Stimulated activated CD8-positive, alpha-beta memory T cell treated with anti-CD3 and anti-CD28 coated beads, Interleukin-15, amount 100 ng/mL, for 1 hour (primary cell): ENCODE measurements around the gene KISS1R.

ENCODE experiments used
- DNase-seq: peaks from one replicate; pipeline ENCODE4 v3.0.0-alpha.2; 2020; ENCODE audit warnings: low read depth

Gene KISS1R

DNA sequence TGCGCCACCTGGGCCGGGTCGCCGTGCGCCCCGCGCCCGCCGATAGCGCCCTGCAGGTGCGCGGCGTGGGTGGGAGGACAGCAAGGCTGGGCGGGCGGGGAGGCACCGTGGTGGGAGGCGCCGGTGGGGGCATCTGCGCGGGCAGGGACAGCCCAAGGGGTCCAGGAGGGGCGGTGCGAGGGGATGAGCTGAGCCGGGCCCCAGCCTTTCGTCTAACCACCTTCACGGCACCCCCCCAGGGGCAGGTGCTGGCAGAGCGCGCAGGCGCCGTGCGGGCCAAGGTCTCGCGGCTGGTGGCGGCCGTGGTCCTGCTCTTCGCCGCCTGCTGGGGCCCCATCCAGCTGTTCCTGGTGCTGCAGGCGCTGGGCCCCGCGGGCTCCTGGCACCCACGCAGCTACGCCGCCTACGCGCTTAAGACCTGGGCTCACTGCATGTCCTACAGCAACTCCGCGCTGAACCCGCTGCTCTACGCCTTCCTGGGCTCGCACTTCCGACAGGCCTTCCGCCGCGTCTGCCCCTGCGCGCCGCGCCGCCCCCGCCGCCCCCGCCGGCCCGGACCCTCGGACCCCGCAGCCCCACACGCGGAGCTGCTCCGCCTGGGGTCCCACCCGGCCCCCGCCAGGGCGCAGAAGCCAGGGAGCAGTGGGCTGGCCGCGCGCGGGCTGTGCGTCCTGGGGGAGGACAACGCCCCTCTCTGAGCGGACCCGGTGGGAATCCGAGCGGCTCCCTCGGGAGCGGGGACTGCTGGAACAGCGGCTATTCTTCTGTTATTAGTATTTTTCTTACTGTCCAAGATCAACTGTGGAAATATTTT lies 3.1 kb downstream of the KISS1R start:
- no peak for DNase-seq

DNA sequence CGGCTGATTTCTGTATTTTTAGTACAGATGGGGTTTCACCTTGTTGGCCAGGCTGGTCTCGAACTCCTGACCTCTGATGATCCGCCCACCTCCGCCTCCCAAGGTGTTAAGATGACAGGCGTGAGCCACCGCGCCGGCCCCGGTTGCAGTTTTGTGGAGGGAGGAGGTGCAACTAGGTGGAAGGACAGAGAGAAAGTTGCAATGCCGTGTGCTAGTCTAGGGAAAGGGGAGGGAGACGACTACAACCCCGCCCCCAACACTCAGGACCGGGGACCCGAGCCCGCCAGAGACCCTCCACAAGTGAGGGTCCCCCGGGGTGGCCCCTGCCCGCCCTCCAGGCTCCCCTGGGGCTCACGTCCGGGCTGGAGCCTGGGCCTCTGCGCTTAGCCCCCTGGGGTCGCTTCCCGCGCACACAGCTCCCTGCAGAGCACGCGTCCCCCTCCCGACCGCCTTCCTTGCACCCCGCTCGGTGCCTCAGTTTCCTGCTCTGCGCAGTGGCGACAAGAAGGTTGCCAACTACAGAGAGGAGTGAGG lies 7.5 kb downstream of the KISS1R start:
- no peak for DNase-seq

DNA sequence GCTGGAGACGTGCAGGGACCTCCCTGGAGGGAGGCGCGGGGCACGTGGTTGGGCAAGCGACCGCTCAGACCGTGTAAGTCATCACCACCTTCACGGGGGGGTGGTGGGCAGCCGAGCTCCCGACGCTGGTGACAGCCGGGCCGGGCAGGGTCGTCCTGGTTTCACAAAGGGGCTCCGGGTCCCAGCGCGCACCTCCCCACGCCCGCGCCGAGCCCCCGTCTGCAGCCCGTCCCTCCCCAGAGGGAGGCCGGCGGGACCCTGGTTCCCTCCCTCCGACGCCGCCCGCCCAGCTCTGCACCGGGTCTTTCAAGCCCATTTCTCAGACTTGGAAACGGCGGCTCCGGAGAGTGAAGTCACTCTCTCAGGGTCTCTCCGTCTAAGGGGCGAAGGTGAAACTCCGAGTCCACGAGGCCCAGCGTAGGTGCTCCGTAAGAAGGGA lies 8.0 kb downstream of the KISS1R start:
- no peak for DNase-seq

DNA sequence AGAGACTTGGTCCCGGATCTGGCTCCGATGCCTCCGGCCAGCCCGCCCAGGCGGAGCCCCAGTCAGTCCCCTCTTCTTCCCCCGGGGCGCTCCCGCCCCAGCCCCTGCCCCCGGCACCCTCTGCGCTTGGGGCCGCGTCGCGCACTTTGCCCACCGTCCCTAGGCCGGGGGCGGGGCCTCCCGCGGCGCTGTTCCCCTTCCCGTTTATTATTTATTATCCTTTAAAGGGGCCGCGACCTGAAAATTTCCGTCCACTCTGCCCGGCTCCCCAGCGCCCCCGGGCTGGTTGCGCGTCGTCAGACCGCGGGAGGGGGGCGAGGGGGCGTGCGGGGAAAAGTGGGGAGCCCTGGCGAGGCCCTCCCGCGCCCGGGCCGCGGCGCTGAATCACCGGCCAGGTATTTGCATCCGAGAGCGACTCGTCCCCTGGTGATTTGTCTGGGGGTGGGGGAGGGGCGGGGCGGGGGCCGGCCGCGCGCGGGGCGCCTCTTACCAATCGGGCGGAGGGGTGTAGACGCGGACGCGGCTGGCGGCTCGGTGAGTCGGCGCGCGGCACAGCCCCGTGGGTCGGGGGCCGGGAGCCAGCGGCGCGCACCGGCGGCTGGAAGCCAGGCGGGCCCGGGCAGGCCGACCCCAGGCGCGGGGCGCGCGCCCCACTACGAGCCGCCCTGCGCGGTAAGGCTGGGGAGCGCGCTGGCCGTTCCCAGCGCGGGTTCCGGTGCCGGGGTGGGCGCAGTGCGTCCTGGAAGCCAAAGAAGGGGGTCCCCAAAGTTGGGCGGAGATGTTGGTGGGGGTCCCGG lies 8.6 kb downstream of the KISS1R start, which contains the start of gene ARID3A:
Gene ARID3A (plus strand): TSS at position 510 of the 797 bp plus-strand sequence. CDS start 3,494 bp downstream, outside the sequence.
- no peak for DNase-seq

DNA sequence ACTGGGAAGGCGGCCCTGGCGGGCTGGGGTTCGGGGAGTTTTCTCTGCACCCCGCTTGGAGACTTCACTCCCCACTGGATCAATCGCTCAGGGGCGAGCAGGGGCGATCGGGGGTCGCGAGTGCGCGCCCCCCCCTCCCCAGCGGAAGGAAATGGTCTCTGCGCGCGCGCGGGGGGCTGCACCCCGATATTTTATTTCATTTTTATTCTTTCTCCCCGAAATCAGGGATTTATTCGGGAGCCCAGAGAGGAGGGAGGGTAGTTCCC lies 9.1 kb downstream of the KISS1R start:
- no peak for DNase-seq

DNA sequence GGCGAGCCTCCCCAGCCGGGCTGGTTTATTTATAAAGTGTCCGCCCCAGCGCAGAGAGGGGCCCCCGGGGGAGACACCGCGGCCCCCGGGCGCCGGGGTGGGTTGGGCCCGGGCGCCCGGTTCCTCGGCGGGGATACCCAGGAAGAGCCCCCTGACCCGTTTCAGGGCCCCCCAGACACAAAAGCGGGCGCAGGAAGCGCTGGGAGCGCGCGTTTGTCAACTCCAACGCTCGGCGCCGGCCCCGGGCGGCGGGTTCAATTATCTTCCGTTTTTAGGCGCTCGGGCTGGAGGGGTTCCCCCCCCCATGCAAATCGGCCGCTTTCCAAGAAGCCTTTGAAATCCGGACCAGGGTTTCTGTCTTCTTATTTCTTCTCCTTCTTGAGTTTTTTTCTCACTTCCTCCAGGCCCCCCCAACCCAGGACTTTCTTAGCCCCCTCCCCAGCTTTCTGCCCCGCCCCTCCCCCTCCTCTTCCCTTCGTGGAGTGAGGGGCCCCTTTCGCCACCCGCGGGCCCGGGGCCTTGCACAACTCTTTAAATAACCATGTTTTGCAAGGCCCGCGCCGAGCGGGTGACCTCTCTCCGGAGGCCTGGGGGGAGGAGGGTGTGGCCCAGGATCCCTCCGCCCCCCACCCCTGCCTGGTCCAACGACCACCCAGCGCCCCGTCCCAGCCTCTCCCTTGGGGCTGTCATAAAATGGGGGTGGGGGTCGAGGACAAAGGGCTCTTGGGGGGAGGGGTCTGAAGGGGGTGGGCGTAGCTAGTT lies 9.6 kb downstream of the KISS1R start:
- DNase-seq = no peak

DNA sequence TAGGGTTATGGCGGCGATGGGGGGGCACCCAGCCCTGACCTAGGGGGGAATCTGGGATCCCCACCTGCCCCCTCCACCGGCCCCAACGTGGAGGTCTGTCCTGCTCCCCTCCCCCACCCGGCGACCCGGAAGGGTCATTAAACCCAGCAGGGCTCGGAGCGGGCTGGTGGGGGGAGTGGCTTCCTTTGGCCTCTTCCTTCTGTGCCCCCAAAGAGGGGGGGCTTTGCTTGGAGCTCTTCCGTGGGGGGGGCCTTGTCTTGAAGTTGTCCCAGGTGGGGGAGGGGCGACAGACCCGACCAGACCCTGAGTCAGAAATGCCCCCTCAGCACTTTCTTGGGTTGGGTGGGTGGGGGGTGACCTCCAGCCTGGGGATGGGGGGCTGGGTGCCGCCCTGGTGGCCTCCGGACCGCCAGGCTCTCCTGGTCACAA lies 10.2 kb downstream of the KISS1R start:
- DNase-seq = no peak

DNA sequence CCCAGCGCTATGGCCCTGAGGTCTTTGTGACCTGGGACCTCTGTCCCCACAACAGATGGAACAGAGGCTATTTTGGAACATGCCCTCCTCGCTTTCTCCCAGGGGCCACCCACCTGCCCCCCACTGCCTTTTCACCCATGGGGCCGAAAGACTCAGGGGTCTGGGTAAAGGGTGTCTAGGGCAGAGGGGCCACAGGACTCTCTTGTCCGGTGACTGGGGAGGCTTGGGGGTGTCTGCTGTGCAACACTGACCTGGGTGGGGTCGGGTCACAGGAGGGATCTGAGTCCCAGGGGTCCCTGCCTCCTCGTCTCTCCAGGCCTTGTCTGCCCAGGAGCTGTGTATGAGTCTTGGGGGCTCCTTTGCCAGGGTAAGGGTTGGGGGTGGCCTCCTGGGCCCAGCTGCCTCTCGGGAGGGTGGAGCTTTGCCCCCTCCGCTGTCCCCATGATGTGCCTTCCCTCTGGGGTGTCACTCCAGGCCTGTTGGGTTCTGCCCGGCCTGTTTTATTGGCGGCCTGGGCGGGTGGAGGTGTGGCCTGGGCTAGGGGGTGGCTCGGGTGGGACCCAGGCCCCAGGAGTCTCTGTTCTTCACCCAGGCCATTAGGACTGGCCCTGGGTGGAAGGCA lies 10.8 kb downstream of the KISS1R start:
- no peak for DNase-seq

DNA sequence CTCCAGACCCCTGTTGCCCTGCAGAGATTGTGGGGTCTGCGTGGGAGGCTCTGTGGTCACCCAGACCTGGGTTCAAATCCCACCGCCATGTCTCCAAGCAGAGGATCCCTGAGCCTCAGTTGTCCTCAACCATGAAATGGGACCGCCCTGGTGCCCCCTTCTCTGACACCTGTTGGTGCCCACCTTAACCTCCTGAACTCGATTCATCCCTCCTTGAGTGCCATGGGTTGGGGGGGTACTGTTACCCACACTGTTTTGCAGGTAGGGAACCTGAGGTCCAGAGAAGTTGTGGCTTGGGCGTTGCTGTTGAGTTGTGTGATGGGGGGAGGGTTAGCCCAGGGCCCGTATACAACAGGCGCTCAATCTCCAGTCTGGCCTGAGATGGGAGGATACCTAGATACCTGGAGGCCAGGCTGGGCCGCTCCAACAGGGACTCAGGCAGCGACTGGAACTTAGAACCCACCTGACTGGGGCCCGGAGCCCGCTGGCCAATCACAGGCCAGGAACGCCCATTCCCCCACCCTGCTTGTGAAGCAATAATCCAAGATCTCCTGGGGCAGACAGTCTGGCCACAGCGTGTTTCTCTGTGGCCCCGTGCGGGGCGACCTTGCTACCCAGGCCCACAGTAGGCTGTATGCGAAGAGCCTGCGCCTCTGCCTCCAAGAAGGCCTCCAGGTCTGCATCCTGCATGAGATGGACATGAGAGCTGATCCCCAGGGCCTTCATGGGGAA lies 11.5 kb downstream of the KISS1R start:
- DNase-seq = no peak

DNA sequence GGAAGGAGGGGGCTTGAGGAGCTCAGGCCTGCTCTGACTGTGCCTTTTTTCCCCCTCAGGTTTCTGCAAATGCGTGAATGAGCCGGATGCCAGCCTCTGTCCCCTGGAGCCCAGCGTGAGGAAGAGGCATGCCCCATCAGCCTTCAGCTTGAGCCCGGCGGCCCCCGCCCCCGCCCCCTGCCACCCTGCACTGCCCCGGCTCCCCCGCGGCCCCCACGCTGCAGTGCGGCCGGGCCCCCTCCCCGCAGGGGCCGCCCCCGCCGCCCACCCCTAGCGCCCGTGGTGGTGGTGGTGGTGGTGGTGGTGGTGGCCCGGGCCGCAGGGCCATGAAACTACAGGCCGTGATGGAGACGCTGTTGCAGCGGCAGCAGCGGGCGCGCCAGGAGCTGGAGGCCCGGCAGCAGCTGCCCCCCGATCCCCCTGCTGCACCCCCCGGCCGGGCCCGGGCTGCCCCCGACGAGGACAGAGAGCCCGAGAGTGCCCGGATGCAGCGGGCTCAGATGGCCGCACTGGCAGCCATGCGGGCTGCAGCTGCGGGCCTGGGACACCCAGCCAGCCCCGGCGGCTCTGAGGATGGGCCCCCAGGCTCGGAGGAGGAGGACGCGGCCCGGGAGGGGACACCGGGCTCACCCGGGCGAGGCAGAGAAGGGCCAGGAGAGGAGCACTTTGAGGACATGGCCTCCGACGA lies 12.2 kb downstream of the KISS1R start:
- DNase-seq = no peak

DNA sequence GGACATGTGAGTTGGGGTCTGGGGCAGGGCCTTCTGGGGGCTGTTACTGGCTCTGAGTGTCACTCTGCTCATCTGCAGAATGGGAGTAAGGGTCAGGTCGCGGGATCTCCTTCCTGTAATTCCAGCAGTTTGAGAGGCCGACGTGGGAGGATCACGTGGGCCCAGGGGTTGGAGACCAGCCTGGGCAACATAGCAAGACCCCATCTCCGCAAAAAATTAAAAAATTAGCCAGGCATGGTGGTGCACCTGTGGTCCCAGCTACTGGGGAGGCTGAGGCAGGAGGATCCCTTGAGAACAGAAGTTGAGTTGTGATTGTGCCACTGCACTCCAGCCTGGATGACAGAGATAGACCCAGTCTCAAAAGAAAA lies 12.7 kb downstream of the KISS1R start:
- no peak for DNase-seq

DNA sequence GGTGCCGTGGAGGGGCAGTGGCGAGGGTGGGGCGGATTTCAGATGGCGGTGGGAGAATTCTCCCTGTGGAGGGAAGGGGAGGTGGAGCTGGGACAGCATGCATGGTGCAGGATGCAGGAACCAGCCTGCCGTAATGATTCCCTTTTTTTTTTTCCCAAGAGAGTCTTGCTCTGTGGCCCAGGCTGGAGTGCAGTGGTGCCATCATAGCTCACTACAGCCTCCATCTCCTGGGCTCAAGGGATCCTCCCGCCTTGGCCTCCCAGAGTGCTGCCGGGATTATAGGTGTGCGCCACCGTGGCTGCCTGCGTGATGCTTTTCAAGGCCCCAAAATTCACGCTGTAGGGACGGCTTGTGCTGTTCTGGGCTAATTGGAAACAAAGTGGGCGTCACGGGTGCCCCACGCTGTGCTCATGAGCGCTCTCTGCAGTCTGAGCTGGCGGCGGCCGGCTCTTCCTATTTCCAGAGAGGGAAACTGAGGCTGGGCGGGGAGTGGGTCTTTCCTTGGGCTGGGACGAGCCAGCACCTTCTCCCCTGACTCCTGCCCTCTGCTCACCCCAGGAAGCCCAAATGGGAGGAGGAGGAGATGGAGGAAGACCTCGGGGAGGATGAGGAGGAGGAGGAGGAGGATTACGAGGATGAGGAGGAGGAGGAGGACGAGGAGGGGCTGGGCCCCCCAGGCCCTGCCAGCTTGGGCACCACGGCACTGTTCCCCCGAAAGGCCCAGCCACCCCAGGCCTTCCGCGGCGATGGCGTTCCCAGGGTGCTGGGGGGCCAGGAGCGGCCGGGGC lies 14.9 kb downstream of the KISS1R start:
- no peak for DNase-seq

DNA sequence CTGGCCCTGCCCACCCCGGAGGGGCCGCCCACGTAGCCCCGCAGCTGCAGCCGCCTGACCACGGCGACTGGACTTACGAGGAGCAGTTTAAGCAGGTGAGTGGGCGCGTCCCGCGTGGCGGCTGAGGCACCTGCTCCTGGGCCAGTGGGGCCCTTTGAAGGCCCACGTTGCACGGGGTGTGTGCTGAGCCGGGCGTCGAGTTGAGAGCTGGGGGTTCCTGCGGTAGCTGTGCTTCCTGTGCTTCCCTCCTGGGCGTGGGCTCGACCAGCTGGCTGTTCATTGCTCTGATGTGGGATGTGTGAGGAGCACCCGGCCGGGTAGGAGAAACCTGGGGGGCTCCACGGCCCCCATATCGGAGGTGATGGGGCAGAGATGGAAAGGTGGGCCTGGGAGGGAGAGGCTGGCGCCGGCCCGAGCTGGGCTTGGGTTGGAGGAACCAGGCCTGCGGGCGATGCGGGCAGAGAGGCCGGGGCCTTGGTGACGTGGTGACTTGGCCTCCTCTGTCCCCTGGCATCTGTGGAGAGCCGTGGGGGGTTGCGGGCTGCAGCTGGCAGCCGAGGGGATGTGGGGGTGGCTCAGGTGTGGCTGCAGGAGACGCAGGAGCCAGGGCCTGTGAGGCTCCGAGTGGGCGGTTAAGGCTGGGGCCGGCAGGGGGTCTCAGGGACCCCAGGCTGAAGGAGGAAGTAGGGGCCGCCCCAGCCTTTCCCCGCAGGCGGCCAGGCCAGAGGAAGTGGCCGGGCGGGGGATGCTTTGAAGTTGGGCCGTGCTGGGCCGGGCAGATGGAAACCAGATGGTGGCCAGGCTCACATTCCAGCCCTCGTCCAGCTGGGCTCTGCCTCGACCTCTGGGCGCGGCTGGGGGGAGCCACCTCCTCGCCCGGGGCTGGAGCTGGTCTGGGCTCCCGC lies 15.8 kb downstream of the KISS1R start:
- no peak for DNase-seq

DNA sequence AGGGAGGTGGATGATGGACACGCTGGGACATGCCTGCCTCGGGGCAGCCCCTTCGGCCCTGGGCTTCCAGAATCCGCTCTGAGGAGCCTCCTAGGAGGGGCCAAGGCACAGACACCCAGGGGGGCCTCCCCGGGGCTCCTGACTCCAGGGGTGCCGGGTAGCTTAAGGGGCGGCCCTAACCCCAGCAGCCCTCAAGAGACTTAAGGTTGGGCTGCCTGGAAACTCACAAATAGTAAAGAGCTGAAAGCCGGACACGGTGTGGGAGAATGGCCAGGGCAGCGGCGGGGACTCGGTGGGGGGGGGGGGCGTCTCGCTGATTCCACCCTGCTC lies 16.4 kb downstream of the KISS1R start:
- no peak for DNase-seq

DNA sequence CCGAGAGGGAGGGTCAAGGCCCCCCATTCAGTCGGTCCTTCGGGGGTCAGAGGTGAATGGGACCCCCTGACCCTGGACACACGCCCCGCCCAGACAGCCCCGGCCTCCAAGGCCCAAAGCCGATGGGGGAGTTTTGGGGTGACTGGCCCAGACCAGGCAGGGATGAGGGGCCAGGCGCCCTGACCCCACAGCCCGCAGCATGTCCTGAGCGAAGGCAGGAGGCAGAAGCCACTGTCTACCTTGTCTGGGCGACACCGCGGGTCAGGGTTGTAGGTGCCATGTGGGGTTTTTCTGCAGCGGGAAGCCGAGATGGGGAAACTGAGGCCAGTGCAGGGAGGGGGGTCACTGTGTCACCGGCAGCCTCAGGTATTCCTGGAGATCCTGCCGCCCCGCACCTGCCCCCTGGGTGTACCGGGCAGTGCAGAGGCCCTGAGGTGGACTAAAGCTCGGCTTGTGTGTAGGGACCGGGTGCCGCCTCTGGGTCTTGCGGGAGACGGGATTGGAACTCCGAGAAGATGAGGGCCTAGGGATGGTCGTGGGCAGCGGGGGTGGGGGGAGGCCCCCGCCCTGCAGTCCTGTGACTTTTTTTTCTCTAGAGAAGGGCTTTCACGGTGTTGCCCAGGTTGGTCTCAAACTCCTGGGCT lies 17.2 kb downstream of the KISS1R start:
- no peak for DNase-seq

DNA sequence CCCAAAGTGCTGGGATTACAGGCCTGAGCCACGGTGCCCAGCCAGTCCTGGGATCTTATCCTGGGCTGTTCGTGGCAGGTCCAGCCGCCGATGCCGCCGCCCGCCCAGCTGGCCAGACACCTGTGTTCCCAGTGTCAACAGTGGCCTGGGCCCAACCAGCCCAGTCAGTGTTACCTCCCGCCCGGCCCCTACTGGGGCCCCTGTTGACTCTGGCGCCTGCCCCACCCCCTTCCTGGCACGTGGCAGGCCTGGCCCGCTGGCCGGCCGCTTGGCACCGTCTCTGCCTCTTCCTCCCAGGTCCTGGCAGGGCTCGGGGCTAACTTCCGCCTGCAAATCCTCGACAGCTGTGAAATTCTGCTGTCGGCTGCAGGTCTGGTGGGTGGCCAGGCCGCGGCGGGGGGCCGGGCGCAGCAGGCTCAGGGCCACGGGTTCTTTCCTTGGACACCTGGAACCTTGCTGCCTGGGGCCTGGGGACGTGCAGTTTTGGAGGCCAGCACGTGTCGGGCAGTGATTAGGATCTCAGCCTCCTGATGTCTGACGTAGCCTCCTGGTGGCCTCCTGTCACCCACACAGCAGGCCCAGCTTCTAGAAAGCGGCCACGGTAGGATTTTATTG lies 17.8 kb downstream of the KISS1R start:
- DNase-seq = no peak

DNA sequence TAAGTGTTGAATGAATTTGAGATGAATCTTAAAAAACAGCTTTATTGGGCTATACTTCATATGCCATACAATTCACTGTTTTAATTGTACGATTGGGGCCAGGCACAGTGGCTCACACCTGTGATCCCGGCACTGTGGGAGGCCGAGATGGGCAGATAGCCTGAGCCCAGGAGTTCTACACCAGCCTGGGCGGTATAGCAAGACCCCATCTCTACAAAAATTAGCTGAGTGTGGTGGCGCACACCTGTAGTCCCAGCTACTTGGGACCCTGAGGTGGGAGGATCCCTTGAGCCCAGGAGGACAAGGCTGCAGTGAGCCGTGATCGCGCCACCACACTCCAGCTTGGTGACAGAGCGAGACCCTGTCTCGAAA lies 19.0 kb downstream of the KISS1R start:
- DNase-seq = no peak

DNA sequence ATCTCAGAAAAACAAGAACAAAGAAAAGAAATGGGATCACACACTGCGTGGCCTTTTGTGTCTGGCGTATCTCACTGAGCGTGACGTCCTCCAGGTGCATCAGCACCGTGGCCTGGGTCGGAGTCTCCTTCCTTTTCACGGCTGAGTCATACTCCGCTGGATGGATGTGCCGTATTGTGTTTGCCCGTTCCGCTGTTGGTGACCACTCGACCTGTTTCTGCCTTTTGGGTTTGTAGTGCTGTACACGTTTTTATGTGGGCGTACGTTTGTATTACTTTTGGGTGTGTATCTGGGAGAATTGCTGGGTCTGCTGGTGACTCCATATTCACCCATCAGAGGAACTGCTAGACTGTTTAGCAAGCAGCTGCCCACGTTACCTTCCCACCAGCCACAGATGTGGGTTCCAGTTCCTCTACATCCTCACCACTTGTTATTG lies 20.1 kb downstream of the KISS1R start:
- DNase-seq = no peak
